PFSK-1 (cell line): Measurements from ENCODE around the gene TMPRSS7.

ENCODE experiments used
- FOXP2 ChIP-seq: optimal IDR thresholded peaks from 2 replicates; pipeline ENCODE3; 2011; ENCODE audit warnings: borderline replicate concordance, control low read depth, inconsistent platforms; ENCODE audit not compliant: insufficient read depth; ENCODE audit errors: extremely low read length, extremely low read depth
- POLR2AphosphoS5 ChIP-seq: IDR thresholded peaks from 2 replicates; pipeline ENCODE4 v1.6.1; 2012; ENCODE audit warnings: low read depth, mild to moderate bottlenecking, control low read depth, low read length, moderate library complexity
- SIN3A ChIP-seq: IDR thresholded peaks from 2 replicates; pipeline ENCODE4 v1.6.1; 2012; ENCODE audit warnings: mild to moderate bottlenecking, low read length, moderate library complexity, borderline replicate concordance; ENCODE audit not compliant: insufficient read depth
- TAF1 ChIP-seq: IDR thresholded peaks from 2 replicates; pipeline ENCODE4 v1.6.1; 2012; ENCODE audit warnings: low read length, control low read depth, borderline replicate concordance; ENCODE audit not compliant: insufficient read depth
- TF ChIP-seq, protein P1 (sequence below), 2 experiments: IDR thresholded peaks; 2 replicates each; pipeline versions ENCODE4 v1.6.1 to v1.8.0; 2011 to 2012; ENCODE audit warnings: low read depth in 2 of 2, low read length in 2 of 2, control low read depth in 1 of 2, inconsistent platforms in 1 of 2, mild to moderate bottlenecking in 1 of 2, moderate library complexity in 1 of 2; ENCODE audit not compliant: insufficient read depth in 1 of 2

TMPRSS7 gene

GRCh38 chr3:112090887-112091586, 56.5 kb downstream of the TMPRSS7 start:
- TF ChIP-seq, protein P1, sequence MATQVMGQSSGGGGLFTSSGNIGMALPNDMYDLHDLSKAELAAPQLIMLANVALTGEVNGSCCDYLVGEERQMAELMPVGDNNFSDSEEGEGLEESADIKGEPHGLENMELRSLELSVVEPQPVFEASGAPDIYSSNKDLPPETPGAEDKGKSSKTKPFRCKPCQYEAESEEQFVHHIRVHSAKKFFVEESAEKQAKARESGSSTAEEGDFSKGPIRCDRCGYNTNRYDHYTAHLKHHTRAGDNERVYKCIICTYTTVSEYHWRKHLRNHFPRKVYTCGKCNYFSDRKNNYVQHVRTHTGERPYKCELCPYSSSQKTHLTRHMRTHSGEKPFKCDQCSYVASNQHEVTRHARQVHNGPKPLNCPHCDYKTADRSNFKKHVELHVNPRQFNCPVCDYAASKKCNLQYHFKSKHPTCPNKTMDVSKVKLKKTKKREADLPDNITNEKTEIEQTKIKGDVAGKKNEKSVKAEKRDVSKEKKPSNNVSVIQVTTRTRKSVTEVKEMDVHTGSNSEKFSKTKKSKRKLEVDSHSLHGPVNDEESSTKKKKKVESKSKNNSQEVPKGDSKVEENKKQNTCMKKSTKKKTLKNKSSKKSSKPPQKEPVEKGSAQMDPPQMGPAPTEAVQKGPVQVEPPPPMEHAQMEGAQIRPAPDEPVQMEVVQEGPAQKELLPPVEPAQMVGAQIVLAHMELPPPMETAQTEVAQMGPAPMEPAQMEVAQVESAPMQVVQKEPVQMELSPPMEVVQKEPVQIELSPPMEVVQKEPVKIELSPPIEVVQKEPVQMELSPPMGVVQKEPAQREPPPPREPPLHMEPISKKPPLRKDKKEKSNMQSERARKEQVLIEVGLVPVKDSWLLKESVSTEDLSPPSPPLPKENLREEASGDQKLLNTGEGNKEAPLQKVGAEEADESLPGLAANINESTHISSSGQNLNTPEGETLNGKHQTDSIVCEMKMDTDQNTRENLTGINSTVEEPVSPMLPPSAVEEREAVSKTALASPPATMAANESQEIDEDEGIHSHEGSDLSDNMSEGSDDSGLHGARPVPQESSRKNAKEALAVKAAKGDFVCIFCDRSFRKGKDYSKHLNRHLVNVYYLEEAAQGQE (IDR thresholded peaks at IDR 0.05; ENCODE audit: insufficient read depth in 1 of 2, low read depth in 2 of 2, low read length in 2 of 2): no peak
- no peak for TF ChIP-seq SIN3A
- TF ChIP-seq TAF1: no peak
- no peak for TF ChIP-seq FOXP2
- no peak for TF ChIP-seq POLR2AphosphoS5

DNA sequence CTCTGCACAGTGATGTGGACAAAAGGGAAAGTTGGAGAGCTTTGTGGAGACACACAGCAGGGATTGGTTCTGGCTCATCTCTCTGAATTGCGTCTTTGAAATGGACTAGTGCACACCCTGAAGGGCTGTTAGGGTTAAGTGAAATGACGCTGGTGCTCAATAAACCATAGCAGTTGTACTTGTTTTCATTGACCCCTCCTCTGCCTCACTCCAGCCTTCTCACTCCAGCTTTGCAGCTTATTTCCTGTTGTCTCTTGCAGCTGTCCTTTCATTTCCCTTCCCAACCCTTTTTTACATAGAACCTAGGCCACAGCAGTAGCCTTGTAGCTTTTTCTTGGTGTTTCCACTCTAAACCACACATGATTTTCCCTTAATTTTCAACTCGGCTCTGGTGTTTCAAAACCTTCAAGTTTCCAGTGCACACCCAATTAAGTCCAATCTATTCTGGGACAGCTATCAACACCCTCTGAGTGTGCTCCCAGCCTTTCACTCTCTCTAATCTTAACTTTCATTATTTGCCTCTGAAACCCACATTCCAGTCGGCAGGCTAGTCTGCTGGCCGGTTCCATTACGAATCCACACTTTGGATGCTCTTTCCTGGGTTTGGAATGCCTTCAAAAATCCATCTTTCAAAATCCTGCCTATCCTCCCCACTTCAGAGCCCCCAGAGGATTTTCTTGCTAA, 58.1 kb downstream of the TMPRSS7 start:
- TF ChIP-seq FOXP2 (no peak), SIN3A (no peak), TAF1 (no peak), POLR2AphosphoS5 (no peak)
- TF ChIP-seq, protein P1 (IDR thresholded peaks at IDR 0.05; ENCODE audit: insufficient read depth in 1 of 2, low read depth in 2 of 2, low read length in 2 of 2): no peak

- no peak for TF ChIP-seq FOXP2
- TF ChIP-seq, protein P1 (IDR thresholded peaks at IDR 0.05; ENCODE audit: insufficient read depth in 1 of 2, low read depth in 2 of 2, low read length in 2 of 2): no peak
- no peak for TF ChIP-seq TAF1
- no peak for TF ChIP-seq POLR2AphosphoS5
- no peak for TF ChIP-seq SIN3A
These were observed 58.6 kb downstream of the TMPRSS7 start for GRCh38 chr3:112093180-112093522.

- no peak for TF ChIP-seq TAF1
- TF ChIP-seq, protein P1 (IDR thresholded peaks at IDR 0.05; ENCODE audit: insufficient read depth in 1 of 2, low read depth in 2 of 2, low read length in 2 of 2): no peak
These were observed 61.2 kb downstream of the TMPRSS7 start for GRCh38 chr3:112095731-112096130.
